Hepatocyte (in vitro differentiated cells): ENCODE measurements around the gene AMIGO1. TPM values are rescaled to one million over a fixed set of nuclear protein-coding genes. Genes with fewer than 3 reads are reported as not detected.

Source experiments
- DNase-seq: peaks from one replicate; pipeline ENCODE4 v3.0.0-alpha.2; 2016; ENCODE audit warnings: low spot score
- H2AFZ ChIP-seq: fragments of 200-600 bp; sonication (generic); 2 replicates; pipeline ENCODE4 v1.6.0; 2016; ENCODE audit warnings: antibody characterized with exemption, mild to moderate bottlenecking
- H3K27ac ChIP-seq: fragments of 200-600 bp; sonication (generic); 2 replicates; pipeline ENCODE4 v1.5.1; 2016; ENCODE audit warnings: mild to moderate bottlenecking
- H3K27me3 ChIP-seq: fragments of 200-600 bp; sonication (generic); 2 replicates; pipeline ENCODE4 v1.6.1; 2016
- H3K36me3 ChIP-seq: fragments of 200-600 bp; sonication (generic); replicated peaks from 2 replicates; pipeline ENCODE4 v1.5.1; 2016; ENCODE audit warnings: low read depth; ENCODE audit not compliant: insufficient read depth
- H3K4me1 ChIP-seq: fragments of 200-600 bp; sonication (generic); 2 replicates; pipeline ENCODE4 v1.5.1; 2016; ENCODE audit warnings: mild to moderate bottlenecking, moderate library complexity; ENCODE audit not compliant: insufficient read depth
- H3K4me2 ChIP-seq: fragments of 200-600 bp; sonication (generic); 2 replicates; pipeline ENCODE4 v1.6.0; 2016
- H3K4me3 ChIP-seq: fragments of 200-600 bp; sonication (generic); 2 replicates; pipeline ENCODE4 v1.5.1; 2016; ENCODE audit warnings: mild to moderate bottlenecking
- H3K79me2 ChIP-seq: fragments of 200-600 bp; sonication (generic); 2 replicates; pipeline ENCODE4 v1.6.0; 2017; ENCODE audit warnings: mild to moderate bottlenecking
- H3K9me2 ChIP-seq: fragments of 200-600 bp; sonication (generic); replicated peaks from 2 replicates; pipeline ENCODE4 v1.6.0; 2017; ENCODE audit warnings: mild to moderate bottlenecking; ENCODE audit not compliant: insufficient read depth
- H3K9me3 ChIP-seq: fragments of 200-600 bp; sonication (generic); 2 replicates; pipeline ENCODE4 v1.5.1; 2016; ENCODE audit warnings: low read depth, mild to moderate bottlenecking
- H4K20me1 ChIP-seq: fragments of 200-600 bp; sonication (generic); 2 replicates; pipeline ENCODE4 v1.6.0; 2016; ENCODE audit warnings: mild to moderate bottlenecking; ENCODE audit not compliant: insufficient read depth, poor library complexity, severe bottlenecking
- CTCF ChIP-seq: fragments of 200-600 bp; sonication (generic); IDR thresholded peaks from 2 replicates; pipeline ENCODE4 v1.5.1; 2016; ENCODE audit warnings: antibody characterized with exemption, mild to moderate bottlenecking; ENCODE audit not compliant: poor library complexity
- EZH2 ChIP-seq: fragments of 200-600 bp; sonication (generic); IDR thresholded peaks from 2 replicates; pipeline ENCODE4 v1.6.1; 2016; ENCODE audit warnings: antibody characterized with exemption, mild to moderate bottlenecking, borderline replicate concordance
- EZH2phosphoT487 ChIP-seq: fragments of 200-600 bp; sonication (generic); IDR thresholded peaks from one replicate; pipeline ENCODE4 v1.6.1; 2018; ENCODE audit warnings: antibody characterized with exemption, mild to moderate bottlenecking, low read depth, moderate library complexity; ENCODE audit not compliant: unreplicated experiment, severe bottlenecking
- WGBS: methylation state at CpG from one replicate; pipeline ENCODE4 v1.1.6; 2016; ENCODE audit warnings: low lambda C conversion rate; ENCODE audit errors: missing lambda C conversion rate; 5-methylcytosine and 5-hydroxymethylcytosine counted together
- polyA plus RNA-seq: library from polyadenylated mRNA; unstranded; fragments of >200 nt; fragmentation: Nextera tagmentation; extraction: Ambion mirVana; gene quantifications from 2 replicates; pipeline ENCODE4 v1.2.1, GENCODE V29; 2016
- total RNA-seq: library from RNA; depleted of rRNA; stranded (reverse); fragments of >200 nt; gene quantifications from 2 replicates; pipeline ENCODE4 v1.2.3, GENCODE V29; 2014

AMIGO1 gene
- total and polyA plus RNA-seq, 2 experiments from 2014 or later, result 2.0 to 4.1 TPM

- H3K36me3 ChIP-seq, result no peaks in the 10 kb centered on the region
- H3K27ac ChIP-seq, result no peak overlapping the region
- no peak for DNase-seq
- peaks cover 8% of the 10 kb centered on the region for H3K79me2 ChIP-seq
- H4K20me1 ChIP-seq, result no peaks in the 10 kb centered on the region
- H3K9me2 ChIP-seq, result no peaks in the 10 kb centered on the region
- no peaks in the 10 kb centered on the region for H3K9me3 ChIP-seq
- no peak overlapping the region for H3K4me3 ChIP-seq
- no peak for TF ChIP-seq EZH2
- no peak for TF ChIP-seq CTCF
- TF ChIP-seq EZH2phosphoT487, result no peak
- H3K4me1 ChIP-seq, result peaks cover 11% of the 10 kb centered on the region
- H3K27me3 ChIP-seq, result peaks cover 16% of the 10 kb centered on the region
- H3K4me2 ChIP-seq, result no peak overlapping the region
- no peak overlapping the region for H2AFZ ChIP-seq
- 91% methylated on average over 3 of the region's 3 CpGs for WGBS
Observed at GRCh38 chr1:109479901-109480300, 29.6 kb downstream of the AMIGO1 start.

- no peak overlapping the region for H3K27ac ChIP-seq
- H3K9me2 ChIP-seq, result no peaks in the 10 kb centered on the region
- H4K20me1 ChIP-seq, result no peaks in the 10 kb centered on the region
- WGBS, result 80% methylated on average over 5 of the region's 5 CpGs
- no peaks in the 10 kb centered on the region for H3K36me3 ChIP-seq
- H3K4me2 ChIP-seq, result no peak overlapping the region
- H3K9me3 ChIP-seq, result no peaks in the 10 kb centered on the region
- DNase-seq, result no peak
- H3K79me2 ChIP-seq, result peaks cover 2% of the 10 kb centered on the region
- H2AFZ ChIP-seq, result no peak overlapping the region
- H3K4me3 ChIP-seq, result no peak overlapping the region
- TF ChIP-seq EZH2, result no peak
- TF ChIP-seq CTCF, result no peak
- peaks cover 20% of the 10 kb centered on the region for H3K27me3 ChIP-seq
- peaks cover 6% of the 10 kb centered on the region for H3K4me1 ChIP-seq
Observed at GRCh38 chr1:109479311-109479710, 30.2 kb downstream of the AMIGO1 start.

GRCh38 chr1:109478806-109479205 is 30.7 kb downstream of the AMIGO1 start:
- no peak for TF ChIP-seq CTCF
- no peak for TF ChIP-seq EZH2
- no peak for TF ChIP-seq EZH2phosphoT487
- no peaks in the 10 kb centered on the region for H3K9me3 ChIP-seq
- H3K9me2 ChIP-seq, result no peaks in the 10 kb centered on the region
- no peaks in the 10 kb centered on the region for H3K79me2 ChIP-seq
- no peak overlapping the region for H3K4me3 ChIP-seq
- WGBS, result 9% methylated on average over 7 of the region's 7 CpGs
- peaks cover 6% of the 10 kb centered on the region for H3K4me1 ChIP-seq
- no peaks in the 10 kb centered on the region for H3K36me3 ChIP-seq
- H3K27ac ChIP-seq, result no peak overlapping the region
- DNase-seq, result peak; percentile 72
- H3K27me3 ChIP-seq, result peaks cover 20% of the 10 kb centered on the region
- no peak overlapping the region for H3K4me2 ChIP-seq
- no peak overlapping the region for H2AFZ ChIP-seq
- no peaks in the 10 kb centered on the region for H4K20me1 ChIP-seq

- Histone ChIP-seq H4K20me1 (no peaks in the 10 kb centered on the region), H3K36me3 (no peaks in the 10 kb centered on the region), H3K9me2 (no peaks in the 10 kb centered on the region), H3K79me2 (no peaks in the 10 kb centered on the region), H2AFZ (no peak overlapping the region), H3K4me2 (no peak overlapping the region), H3K4me3 (no peak overlapping the region), H3K27me3 (peaks cover 22% of the 10 kb centered on the region), H3K27ac (no peak overlapping the region), H3K9me3 (no peaks in the 10 kb centered on the region), H3K4me1 (peaks cover under 1% of the 10 kb centered on the region)
- 82% methylated on average over 6 of the region's 6 CpGs for WGBS
- no peak for DNase-seq
- TF ChIP-seq EZH2 (no peak), CTCF (no peak), EZH2phosphoT487 (no peak)
Observed at GRCh38 chr1:109477821-109478220, 31.7 kb downstream of the AMIGO1 start.
